Activated naive CD4-positive, alpha-beta T cell (primary cell): ENCODE results near the gene OCRL.
A peak's percentile ranks its signal among the peaks of the same experiment; 100 is the strongest.

Experiments
- DNase-seq, 4 experiments: peaks; one replicate each; lab custom pipeline; 2025; lab: John Stamatoyannopoulos, UW

OCRL gene

GRCh38 chrX:129634541-129634940, 94.5 kb downstream of the OCRL start:
- DNase-seq = no peak

- no peak for DNase-seq
These were observed 96.2 kb downstream of the OCRL start for GRCh38 chrX:129636175-129636681.

- peak; percentile 26 to 69 (median 59) for DNase-seq
These were observed 97.4 kb downstream of the OCRL start for GRCh38 chrX:129637217-129638109.

GRCh38 chrX:129638917-129639316, 98.9 kb downstream of the OCRL start:
- no peak for DNase-seq

- no peak for DNase-seq
These were observed 100.7 kb downstream of the OCRL start for GRCh38 chrX:129640737-129641136.

GRCh38 chrX:129641469-129641868, 101.4 kb downstream of the OCRL start:
- DNase-seq = no peak

- DNase-seq = no peak
These were observed 101.9 kb downstream of the OCRL start for GRCh38 chrX:129641941-129642340.
